ENCODE measurements around the gene DLGAP4. TPM values are rescaled to one million over a fixed set of nuclear protein-coding genes. Genes with fewer than 3 reads are reported as not detected.

Gene DLGAP4
- total and polyA plus RNA-seq, 2 of the 13 experiments (the other 11 are each of a cell fraction or from before 2014, with no cell fraction given), result 15.2 to 26.7 TPM

DNA sequence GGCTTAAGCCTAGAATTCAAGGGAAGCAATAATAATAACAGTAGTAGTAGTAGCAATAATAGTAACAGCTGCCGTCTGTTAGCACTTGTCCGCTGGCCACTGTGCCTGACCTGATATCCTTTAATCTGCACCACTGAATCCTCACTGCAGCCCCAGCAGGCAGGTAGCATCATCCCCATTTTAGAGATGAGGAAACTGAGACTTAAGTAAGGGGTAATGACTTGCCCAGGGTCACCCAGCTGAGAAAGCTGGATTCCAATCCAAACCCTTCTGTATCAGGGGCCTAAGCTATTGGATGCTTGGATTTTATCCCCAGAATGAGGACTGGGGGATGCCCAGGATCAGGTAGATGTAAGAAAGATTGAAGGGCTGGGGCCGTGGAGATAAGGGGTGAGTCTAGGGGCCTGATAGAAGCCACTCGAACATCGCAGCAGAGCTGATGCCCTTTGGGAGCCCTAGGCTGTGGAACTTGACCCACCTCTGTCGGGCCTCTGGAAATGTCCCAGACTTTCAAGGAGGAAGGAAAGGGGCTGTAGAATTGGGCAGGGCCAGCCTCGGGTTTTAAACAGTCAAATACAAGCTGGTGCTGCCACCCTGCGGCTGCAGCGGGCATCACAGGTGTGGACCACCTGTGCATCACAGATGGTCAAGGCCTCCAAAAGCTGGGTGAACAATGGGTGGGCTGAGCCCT is 133.0 kb downstream of the DLGAP4 start (continued):
- TF ChIP-seq, protein P1, sequence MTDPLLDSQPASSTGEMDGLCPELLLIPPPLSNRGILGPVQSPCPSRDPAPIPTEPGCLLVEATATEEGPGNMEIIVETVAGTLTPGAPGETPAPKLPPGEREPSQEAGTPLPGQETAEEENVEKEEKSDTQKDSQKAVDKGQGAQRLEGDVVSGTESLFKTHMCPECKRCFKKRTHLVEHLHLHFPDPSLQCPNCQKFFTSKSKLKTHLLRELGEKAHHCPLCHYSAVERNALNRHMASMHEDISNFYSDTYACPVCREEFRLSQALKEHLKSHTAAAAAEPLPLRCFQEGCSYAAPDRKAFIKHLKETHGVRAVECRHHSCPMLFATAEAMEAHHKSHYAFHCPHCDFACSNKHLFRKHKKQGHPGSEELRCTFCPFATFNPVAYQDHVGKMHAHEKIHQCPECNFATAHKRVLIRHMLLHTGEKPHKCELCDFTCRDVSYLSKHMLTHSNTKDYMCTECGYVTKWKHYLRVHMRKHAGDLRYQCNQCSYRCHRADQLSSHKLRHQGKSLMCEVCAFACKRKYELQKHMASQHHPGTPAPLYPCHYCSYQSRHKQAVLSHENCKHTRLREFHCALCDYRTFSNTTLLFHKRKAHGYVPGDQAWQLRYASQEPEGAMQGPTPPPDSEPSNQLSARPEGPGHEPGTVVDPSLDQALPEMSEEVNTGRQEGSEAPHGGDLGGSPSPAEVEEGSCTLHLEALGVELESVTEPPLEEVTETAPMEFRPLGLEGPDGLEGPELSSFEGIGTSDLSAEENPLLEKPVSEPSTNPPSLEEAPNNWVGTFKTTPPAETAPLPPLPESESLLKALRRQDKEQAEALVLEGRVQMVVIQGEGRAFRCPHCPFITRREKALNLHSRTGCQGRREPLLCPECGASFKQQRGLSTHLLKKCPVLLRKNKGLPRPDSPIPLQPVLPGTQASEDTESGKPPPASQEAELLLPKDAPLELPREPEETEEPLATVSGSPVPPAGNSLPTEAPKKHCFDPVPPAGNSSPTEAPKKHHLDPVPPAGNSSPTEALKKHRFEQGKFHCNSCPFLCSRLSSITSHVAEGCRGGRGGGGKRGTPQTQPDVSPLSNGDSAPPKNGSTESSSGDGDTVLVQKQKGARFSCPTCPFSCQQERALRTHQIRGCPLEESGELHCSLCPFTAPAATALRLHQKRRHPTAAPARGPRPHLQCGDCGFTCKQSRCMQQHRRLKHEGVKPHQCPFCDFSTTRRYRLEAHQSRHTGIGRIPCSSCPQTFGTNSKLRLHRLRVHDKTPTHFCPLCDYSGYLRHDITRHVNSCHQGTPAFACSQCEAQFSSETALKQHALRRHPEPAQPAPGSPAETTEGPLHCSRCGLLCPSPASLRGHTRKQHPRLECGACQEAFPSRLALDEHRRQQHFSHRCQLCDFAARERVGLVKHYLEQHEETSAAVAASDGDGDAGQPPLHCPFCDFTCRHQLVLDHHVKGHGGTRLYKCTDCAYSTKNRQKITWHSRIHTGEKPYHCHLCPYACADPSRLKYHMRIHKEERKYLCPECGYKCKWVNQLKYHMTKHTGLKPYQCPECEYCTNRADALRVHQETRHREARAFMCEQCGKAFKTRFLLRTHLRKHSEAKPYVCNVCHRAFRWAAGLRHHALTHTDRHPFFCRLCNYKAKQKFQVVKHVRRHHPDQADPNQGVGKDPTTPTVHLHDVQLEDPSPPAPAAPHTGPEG (CRISPR knock-in tag; IDR thresholded peaks at IDR 0.05), result no peak
- TF ChIP-seq ZNF136 (CRISPR knock-in tag; IDR thresholded peaks at IDR 0.05; ENCODE audit: low read depth), result no peak
- TF ChIP-seq ZNF678 (CRISPR knock-in tag; IDR thresholded peaks at IDR 0.05), result no peak
- no peak for TF ChIP-seq ZBTB7A (CRISPR knock-in tag; IDR thresholded peaks at IDR 0.05)
- 0 out of 2 replicates have a peak, but pooled peaks have one; percentile 15 for TF ChIP-seq TBX2 (CRISPR knock-in tag; IDR thresholded peaks at IDR 0.05; ENCODE audit: borderline replicate concordance)
- no peak for TF ChIP-seq ZNF776 (CRISPR knock-in tag; IDR thresholded peaks at IDR 0.05)
- TF ChIP-seq HDAC6 (IDR thresholded peaks at IDR 0.05; ENCODE audit: low read depth, low read length), result no peak
- TF ChIP-seq BRCA1 (CRISPR knock-in tag; IDR thresholded peaks at IDR 0.05), result no peak
- no peak for TF ChIP-seq EEA1 (CRISPR knock-in tag; IDR thresholded peaks at IDR 0.05; ENCODE audit: borderline replicate concordance)
- TF ChIP-seq FOSL2 (CRISPR knock-in tag; IDR thresholded peaks at IDR 0.05), result 0 out of 2 replicates have a peak, but pooled peaks have one; percentile 27
- TF ChIP-seq, protein P2, sequence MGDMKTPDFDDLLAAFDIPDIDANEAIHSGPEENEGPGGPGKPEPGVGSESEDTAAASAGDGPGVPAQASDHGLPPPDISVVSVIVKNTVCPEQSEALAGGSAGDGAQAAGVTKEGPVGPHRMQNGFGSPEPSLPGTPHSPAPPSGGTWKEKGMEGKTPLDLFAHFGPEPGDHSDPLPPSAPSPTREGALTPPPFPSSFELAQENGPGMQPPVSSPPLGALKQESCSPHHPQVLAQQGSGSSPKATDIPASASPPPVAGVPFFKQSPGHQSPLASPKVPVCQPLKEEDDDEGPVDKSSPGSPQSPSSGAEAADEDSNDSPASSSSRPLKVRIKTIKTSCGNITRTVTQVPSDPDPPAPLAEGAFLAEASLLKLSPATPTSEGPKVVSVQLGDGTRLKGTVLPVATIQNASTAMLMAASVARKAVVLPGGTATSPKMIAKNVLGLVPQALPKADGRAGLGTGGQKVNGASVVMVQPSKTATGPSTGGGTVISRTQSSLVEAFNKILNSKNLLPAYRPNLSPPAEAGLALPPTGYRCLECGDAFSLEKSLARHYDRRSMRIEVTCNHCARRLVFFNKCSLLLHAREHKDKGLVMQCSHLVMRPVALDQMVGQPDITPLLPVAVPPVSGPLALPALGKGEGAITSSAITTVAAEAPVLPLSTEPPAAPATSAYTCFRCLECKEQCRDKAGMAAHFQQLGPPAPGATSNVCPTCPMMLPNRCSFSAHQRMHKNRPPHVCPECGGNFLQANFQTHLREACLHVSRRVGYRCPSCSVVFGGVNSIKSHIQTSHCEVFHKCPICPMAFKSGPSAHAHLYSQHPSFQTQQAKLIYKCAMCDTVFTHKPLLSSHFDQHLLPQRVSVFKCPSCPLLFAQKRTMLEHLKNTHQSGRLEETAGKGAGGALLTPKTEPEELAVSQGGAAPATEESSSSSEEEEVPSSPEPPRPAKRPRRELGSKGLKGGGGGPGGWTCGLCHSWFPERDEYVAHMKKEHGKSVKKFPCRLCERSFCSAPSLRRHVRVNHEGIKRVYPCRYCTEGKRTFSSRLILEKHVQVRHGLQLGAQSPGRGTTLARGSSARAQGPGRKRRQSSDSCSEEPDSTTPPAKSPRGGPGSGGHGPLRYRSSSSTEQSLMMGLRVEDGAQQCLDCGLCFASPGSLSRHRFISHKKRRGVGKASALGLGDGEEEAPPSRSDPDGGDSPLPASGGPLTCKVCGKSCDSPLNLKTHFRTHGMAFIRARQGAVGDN (CRISPR knock-in tag; IDR thresholded peaks at IDR 0.05), result peak; percentile 45
- TF ChIP-seq ZC3H13 (CRISPR knock-in tag; IDR thresholded peaks at IDR 0.05), result no peak
- peak; percentile 74; the same call in 1 of the 2 replicates for TF ChIP-seq PCBP1 (IDR thresholded peaks at IDR 0.05; ENCODE audit: borderline replicate concordance, low read depth, low read length)

Measured in HepG2 (cell line).